Measurements from ENCODE around the gene MORF4L2. TPM values are rescaled to one million over a fixed set of nuclear protein-coding genes. Genes with fewer than 3 reads are reported as not detected.
A peak's percentile ranks its signal among the peaks of the same experiment; 100 is the strongest.

MORF4L2 gene
- total and polyA plus RNA-seq, 9 of the 15 experiments (the other 6 are each of a cell fraction or from before 2014, with no cell fraction given) = 324 to 781 (median 420) TPM

DNA sequence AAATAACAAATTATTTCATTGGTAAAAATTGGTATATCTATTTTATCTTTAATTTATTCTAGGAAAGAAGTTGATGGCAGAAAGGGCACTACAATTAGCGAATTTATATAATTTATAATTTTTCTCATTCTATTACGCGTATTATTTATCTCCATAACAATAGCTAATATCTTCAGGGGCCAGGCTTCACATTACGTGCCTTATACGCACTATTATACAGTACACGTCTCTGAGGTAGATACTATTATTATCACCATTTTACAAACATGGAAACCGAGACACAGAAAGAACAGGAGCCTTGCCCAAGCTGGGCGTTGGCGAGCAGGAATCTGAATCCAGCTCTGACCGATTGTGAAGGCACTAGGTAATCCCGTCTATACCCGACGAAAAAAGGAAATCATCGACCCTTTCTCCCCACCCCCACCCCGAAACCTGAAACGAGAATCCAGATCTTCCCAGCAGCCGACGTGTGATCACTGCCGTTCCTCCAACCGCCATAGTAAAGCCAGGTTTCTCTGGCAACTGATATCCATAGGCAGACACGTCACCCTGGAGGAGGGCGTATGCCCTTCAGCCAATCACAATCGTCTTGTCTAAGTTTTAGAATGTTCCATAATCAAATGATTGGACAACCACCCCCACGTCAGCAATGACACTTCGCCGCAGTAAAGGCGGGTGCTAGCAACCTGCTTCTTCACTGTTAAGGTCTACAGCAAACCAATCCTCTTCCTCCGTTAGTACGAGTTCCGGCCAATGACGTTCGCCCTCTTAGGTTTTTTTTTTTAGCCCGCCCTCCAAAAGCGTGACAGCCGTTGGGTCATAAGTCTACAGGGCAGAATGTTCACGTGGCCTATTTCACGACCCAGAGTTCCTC lies at the start of gene MORF4L2 (continued):
- TF ChIP-seq SRF (CRISPR knock-in tag; IDR thresholded peaks at IDR 0.05) (no peak), KHSRP (IDR thresholded peaks at IDR 0.05) (peak; percentile 49; the same call in 1 of the 2 replicates), ZNF217 (CRISPR knock-in tag; IDR thresholded peaks at IDR 0.05) (no peak), DNMT1 (IDR thresholded peaks at IDR 0.05) (no peak), EP300 (IDR thresholded peaks at IDR 0.05; ENCODE audit: low read length) (peak; percentile 31; the same call in 1 of the 2 replicates), SMAD3 (CRISPR knock-in tag; conservative IDR thresholded peaks at IDR 0.05) (no peak), COPS2 (conservative IDR thresholded peaks at IDR 0.05) (no peak), SP1 (CRISPR knock-in tag; IDR thresholded peaks at IDR 0.05) (peak; percentile 34; the same call in 1 of the 2 replicates), XRCC3 (IDR thresholded peaks at IDR 0.05) (no peak), SUPT5H (IDR thresholded peaks at IDR 0.05) (peak; percentile 94), MEIS2 (IDR thresholded peaks at IDR 0.05; ENCODE audit: partially characterized antibody) (peak; percentile 50), JUND (IDR thresholded peaks at IDR 0.05; ENCODE audit: borderline replicate concordance, low read depth, low read length) (peak; percentile 56; the same call in 1 of the 2 replicates), JUND (tag; IDR thresholded peaks at IDR 0.05; ENCODE audit: borderline replicate concordance, low read depth, low read length) (0 out of 3 replicates have a peak, but pooled peaks have one; percentile 10), NFYB (IDR thresholded peaks at IDR 0.05; ENCODE audit: extremely low read depth, insufficient read length) (peak; percentile 96), MTA3 (IDR thresholded peaks at IDR 0.05; ENCODE audit: borderline replicate concordance) (peak; percentile 35; the same call in 1 of the 2 replicates)
- TF ChIP-seq, protein P1, sequence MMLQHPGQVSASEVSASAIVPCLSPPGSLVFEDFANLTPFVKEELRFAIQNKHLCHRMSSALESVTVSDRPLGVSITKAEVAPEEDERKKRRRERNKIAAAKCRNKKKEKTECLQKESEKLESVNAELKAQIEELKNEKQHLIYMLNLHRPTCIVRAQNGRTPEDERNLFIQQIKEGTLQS (IDR thresholded peaks at IDR 0.05) = peak; percentile 18; the same call in 1 of the 2 replicates
- TF ChIP-seq, protein P1 (CRISPR knock-in tag; conservative IDR thresholded peaks at IDR 0.05) = no peak; the same call in 1 of the 2 replicates
- TF ChIP-seq, protein P2, sequence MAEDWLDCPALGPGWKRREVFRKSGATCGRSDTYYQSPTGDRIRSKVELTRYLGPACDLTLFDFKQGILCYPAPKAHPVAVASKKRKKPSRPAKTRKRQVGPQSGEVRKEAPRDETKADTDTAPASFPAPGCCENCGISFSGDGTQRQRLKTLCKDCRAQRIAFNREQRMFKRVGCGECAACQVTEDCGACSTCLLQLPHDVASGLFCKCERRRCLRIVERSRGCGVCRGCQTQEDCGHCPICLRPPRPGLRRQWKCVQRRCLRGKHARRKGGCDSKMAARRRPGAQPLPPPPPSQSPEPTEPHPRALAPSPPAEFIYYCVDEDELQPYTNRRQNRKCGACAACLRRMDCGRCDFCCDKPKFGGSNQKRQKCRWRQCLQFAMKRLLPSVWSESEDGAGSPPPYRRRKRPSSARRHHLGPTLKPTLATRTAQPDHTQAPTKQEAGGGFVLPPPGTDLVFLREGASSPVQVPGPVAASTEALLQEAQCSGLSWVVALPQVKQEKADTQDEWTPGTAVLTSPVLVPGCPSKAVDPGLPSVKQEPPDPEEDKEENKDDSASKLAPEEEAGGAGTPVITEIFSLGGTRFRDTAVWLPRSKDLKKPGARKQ (CRISPR knock-in tag; IDR thresholded peaks at IDR 0.05) = no peak
- TF ChIP-seq, protein P3, sequence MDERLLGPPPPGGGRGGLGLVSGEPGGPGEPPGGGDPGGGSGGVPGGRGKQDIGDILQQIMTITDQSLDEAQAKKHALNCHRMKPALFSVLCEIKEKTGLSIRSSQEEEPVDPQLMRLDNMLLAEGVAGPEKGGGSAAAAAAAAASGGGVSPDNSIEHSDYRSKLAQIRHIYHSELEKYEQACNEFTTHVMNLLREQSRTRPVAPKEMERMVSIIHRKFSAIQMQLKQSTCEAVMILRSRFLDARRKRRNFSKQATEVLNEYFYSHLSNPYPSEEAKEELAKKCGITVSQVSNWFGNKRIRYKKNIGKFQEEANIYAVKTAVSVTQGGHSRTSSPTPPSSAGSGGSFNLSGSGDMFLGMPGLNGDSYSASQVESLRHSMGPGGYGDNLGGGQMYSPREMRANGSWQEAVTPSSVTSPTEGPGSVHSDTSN (CRISPR knock-in tag; IDR thresholded peaks at IDR 0.05; ENCODE audit: low read depth) = no peak
- TF ChIP-seq, protein P3 (tag; conservative IDR thresholded peaks at IDR 0.05; ENCODE audit: low read depth) = peak; percentile 82

All from K562 (cell line).